IPS-11a (cell line): ENCODE results near the gene FBXO36.

Experiments
- H3K4me3 ChIP-seq: one replicate; pipeline ENCODE4 v1.5.1; 2013; ENCODE audit warnings: low read depth, low read length, control low read depth

FBXO36 gene

DNA sequence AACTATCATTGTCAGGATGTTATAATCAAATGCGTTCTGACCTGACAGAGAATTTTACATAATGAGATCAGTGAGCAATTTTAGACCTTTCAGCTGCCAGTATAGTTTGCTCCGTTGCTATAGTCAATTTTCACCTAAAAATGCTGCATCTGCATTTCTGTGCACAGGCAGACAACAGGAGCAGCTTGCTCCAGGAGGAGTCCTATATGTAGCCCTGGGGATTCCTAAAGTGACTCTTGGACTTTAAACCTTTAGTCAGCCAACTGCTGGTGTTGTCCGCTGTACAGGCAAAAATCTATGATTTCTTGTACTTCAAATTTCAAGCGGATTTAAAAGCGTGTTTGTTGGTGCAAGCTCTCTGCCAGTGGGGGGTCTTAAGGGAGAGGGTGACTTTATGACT, 120.7 kb downstream of the FBXO36 start:
- no peak overlapping the region for H3K4me3 ChIP-seq

- no peak overlapping the region for H3K4me3 ChIP-seq
These were observed 121.2 kb downstream of the FBXO36 start for GRCh38 chr2:230043461-230043860.

DNA sequence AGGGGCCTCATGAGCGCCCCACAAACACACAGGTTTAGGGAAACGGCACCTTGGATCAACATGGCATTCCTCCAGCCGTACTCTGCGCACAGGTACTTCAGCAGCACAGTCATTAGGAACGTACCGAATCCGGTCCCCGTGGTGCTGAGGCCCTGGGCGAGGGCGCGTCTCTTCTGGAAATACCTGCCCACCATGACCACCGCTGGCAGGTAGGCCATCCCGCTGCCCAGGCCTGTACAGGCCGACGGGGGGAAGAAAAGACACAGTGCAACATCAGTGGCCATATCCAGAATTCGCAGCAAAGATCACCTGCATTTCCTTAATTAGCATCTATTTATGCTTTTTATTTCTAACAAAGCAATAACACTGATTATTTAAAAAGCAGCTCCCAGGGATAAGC, 124.2 kb downstream of the FBXO36 start:
- H3K4me3 ChIP-seq: no peak overlapping the region

DNA sequence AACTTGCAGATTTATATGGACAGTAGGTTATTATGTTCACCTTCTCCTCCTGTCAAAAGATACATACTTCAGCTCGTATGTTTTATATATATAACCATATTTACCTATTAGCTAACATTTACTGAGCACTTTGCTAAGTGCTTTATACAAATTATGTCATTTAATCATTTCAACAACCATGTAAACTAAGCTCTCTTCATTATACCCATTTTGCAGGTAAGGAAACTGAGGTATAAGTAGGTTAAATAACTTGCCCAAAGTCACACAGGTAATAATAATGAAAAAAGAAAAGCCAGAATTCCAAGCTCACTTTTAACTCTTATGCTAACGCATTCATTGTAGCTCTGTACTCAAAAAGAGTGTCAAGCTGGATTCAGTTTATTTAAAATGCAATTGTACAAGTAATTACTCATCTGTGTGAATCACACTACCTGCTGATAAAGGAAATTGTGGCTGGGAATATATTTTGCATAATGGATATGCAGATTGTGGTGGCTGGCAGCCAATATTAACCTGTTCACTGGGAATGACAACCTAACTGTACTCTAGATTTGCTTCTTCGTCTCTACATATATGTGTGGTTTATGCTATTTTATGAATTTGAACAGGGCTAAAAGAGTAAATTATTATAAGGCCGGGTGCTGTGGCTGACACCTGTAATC, 125.8 kb downstream of the FBXO36 start:
- H3K4me3 ChIP-seq: no peak overlapping the region

- H3K4me3 ChIP-seq: no peak overlapping the region
These were observed 127.8 kb downstream of the FBXO36 start for GRCh38 chr2:230050136-230050535.

GRCh38 chr2:230052299-230052698, 130.0 kb downstream of the FBXO36 start:
- H3K4me3 ChIP-seq: no peak overlapping the region

DNA sequence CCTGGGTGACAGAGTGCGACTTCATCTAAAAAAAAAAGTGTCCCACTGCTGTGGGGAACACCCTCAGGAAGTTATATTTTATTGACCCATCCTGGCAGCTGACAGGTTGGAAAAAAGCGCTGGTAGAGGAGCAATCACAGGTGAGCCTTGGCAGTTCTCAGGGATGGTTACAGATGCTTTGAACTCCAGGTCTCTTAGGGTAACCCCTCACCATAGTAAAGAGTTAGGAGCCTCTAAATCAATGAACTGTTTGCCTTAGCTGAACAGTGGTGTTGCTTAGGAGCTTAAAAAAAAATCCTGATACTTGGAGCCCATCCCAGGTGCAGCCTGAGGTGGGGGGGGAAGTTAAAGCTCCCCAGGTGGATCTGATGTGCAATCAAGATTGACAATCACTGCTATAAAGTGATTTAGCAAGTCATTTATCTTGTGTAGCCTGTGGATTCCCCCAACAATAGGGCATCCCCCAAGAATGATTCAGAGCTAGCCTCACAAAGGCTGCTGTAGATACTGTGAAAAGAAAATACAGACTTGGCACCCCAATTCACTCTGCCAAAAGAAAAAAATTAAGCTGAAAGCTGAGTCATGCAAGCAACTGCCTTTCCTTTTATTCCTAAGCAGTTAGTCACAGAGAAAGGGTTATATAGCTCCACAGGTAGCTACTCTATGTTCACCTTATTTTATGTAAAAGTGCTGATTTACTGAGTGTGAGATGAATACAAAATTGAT, 131.6 kb downstream of the FBXO36 start:
- no peak overlapping the region for H3K4me3 ChIP-seq

DNA sequence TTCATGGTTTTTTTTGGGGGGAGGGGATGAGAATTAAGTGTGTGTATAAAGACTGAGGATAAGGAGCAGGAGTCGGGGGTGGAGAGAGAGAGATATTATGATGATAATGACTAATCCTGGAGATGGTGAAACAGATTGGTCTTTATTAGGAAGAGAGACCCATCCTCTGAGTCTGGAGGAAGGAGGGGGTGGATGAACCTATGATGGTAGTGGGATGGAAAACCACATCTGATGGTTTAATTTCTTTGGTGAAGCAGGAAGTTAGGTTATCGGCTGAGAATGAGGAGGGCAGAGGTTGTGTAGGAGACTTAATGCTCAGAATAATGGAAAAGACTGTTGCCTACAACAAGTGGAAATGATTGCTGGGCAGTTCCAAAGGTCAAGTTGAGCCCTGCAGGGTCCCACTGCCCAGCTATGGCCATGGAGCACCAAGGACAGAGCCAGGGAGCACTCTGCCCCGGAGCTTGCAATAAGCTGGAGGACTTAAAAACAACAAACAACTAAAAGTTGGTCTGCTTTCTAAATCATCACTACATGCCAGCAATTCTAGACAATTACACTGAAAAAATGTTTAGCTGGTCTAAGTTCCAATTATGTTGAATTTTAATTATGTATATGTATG, 138.5 kb downstream of the FBXO36 start:
- H3K4me3 ChIP-seq: no peak overlapping the region
